Measurements from ENCODE around the gene SLC39A5. TPM values are rescaled to one million over a fixed set of nuclear protein-coding genes. Genes with fewer than 3 reads are reported as not detected.
"Not testable (repeated sequence)": the region's sequence is repeated elsewhere in the genome, so short reads cannot be mapped to it uniquely, and the experiment has no call there.

SLC39A5 gene
- not detected for total RNA-seq
- not detected for polyA plus RNA-seq
- total RNA-seq, result 0 to 0.36 (median 0.15) reads per million in 6 experiments

- peaks cover 0 to 9% (median 0%) of the 10 kb centered on the region in 3 donors for H3K36me3 Mint-ChIP-seq
- POLR2A ChIA-PET, result no interaction called here
- H3K27ac Mint-ChIP-seq, result peak within 1 kb of the TSS in 2 of 10 donors; percentile 56 to 76
- ATAC-seq, result no peak
- peaks cover 6 to 10% (median 7%) of the 10 kb centered on the region in 4 donors for H3K4me1 Mint-ChIP-seq
- H3K27me3 Mint-ChIP-seq, result no peaks in the 10 kb centered on the region
- H3K4me3 Mint-ChIP-seq, result no peak within 1 kb of the TSS
- H3K9me3 Mint-ChIP-seq, result no peaks in the 10 kb centered on the region
- no peak for DNase-seq
Observed at GRCh38 chr12:56229916-56230431, at the start of gene SLC39A5. SLC39A5 (plus strand) TSS chr12:56230051; CDS start chr12:56231275, 1,224 bp downstream.

- no peak for DNase-seq
- Mint-ChIP-seq H3K4me3 (peak overlapping the region in 3 of 10 donors; percentile 56 to 96 (median 93)), H3K9me3 (no peaks in the 10 kb centered on the region), H3K36me3 (peaks cover 0 to 47% (median 5%) of the 10 kb centered on the region in 3 donors), H3K4me1 (peaks cover 26 to 40% (median 33%) of the 10 kb centered on the region in 4 donors), H3K27ac (peak overlapping the region in 8 of 10 donors; percentile 40 to 95 (median 90)), H3K27me3 (peaks cover 0 to 3% (median 0%) of the 10 kb centered on the region in 5 donors)
- POLR2A ChIA-PET, result interaction anchor here (0.7 to 7.8 kb wide), 6 partner anchors 25 to 83 kb away, joined by 3 to 284 read pairs (median 40); partner anchors contain the start of genes ESYT1, MYL6, PA2G4 and RNF41
- ATAC-seq, result no peak
Observed at GRCh38 chr12:56186957-56187356, 42.9 kb upstream of the SLC39A5 start.

- POLR2A ChIA-PET, result interaction anchor here (0.5 to 7.8 kb wide), 12 partner anchors 19 to 1659 kb away, joined by 3 to 284 read pairs (median 13); partner anchors contain the start of genes ANKRD52, CNPY2, ESYT1 and MYL6
- H3K27me3 Mint-ChIP-seq, result peaks cover 0 to 3% (median 0%) of the 10 kb centered on the region in 5 donors
- ATAC-seq, result no peak
Observed at GRCh38 chr12:56188131-56188777, 41.6 kb upstream of the SLC39A5 start.

GRCh38 chr12:56188778-56189098 is 41.1 kb upstream of the SLC39A5 start:
- DNase-seq (peak in 3 of 10 donors; percentile 38 to 45 (median 41)), ATAC-seq (peak; percentile 18 to 20)
- H3K36me3 Mint-ChIP-seq, result peaks cover 0 to 32% (median 5%) of the 10 kb centered on the region in 3 donors
- H3K27me3 Mint-ChIP-seq, result peaks cover 0 to 3% (median 0%) of the 10 kb centered on the region in 5 donors
- H3K4me1 Mint-ChIP-seq, result peaks cover 37 to 51% (median 43%) of the 10 kb centered on the region in 4 donors
- POLR2A ChIA-PET, result interaction anchor here (1.1 to 7.8 kb wide), 15 partner anchors 19 to 499 kb away, joined by 3 to 284 read pairs (median 11); partner anchors contain the start of genes ANKRD52, CNPY2, ESYT1 and MYL6
- peak overlapping the region; percentile 89 to 96 (median 90) for H3K4me3 Mint-ChIP-seq
- peak overlapping the region; percentile 89 to 95 (median 92) for H3K27ac Mint-ChIP-seq
- no peaks in the 10 kb centered on the region for H3K9me3 Mint-ChIP-seq

More at GRCh38 chr12:56188131-56188777, 41.6 kb upstream of the SLC39A5 start:
- Mint-ChIP-seq H3K4me3 (peak overlapping the region; percentile 89 to 96 (median 90)), H3K36me3 (peaks cover 0 to 35% (median 5%) of the 10 kb centered on the region in 3 donors), H3K4me1 (peaks cover 34 to 48% (median 39%) of the 10 kb centered on the region in 4 donors), H3K27ac (peak overlapping the region; percentile 89 to 95 (median 92)), H3K9me3 (no peaks in the 10 kb centered on the region)
- no peak for DNase-seq

GRCh38 chr12:56189099-56189917 is 40.5 kb upstream of the SLC39A5 start, which contains the start of gene SMARCC2:
SMARCC2 (minus strand) TSS chr12:56189483; CDS start chr12:56189461, 22 bp downstream.
- Mint-ChIP-seq H3K4me3 (peak within 1 kb of the TSS; percentile 89 to 99 (median 96)), H3K4me1 (peaks cover 39 to 51% (median 43%) of the 10 kb centered on the region in 4 donors), H3K27me3 (peaks cover 0 to 3% (median 0%) of the 10 kb centered on the region in 5 donors), H3K36me3 (peaks cover 0 to 26% (median 5%) of the 10 kb centered on the region in 3 donors), H3K9me3 (no peaks in the 10 kb centered on the region), H3K27ac (peak within 1 kb of the TSS; percentile 97 to 100 (median 98))
- ATAC-seq, result peak; percentile 82 to 84
- peak; percentile 74 to 91 (median 82) for DNase-seq
- POLR2A ChIA-PET, result interaction anchor here (0.5 to 7.8 kb wide), 38 partner anchors 8 to 922 kb away, joined by 3 to 284 read pairs (median 5); partner anchors contain the start of genes ANKRD52, CNPY2, DNAJC14 and ESYT1

- ATAC-seq, result peak; percentile 41 to 45
- no peaks in the 10 kb centered on the region for H3K9me3 Mint-ChIP-seq
- peaks cover 39 to 51% (median 43%) of the 10 kb centered on the region in 4 donors for H3K4me1 Mint-ChIP-seq
- H3K27me3 Mint-ChIP-seq, result peaks cover 0 to 3% (median 0%) of the 10 kb centered on the region in 5 donors
- peak overlapping the region; percentile 88 to 99 (median 96) for H3K4me3 Mint-ChIP-seq
- DNase-seq, result peak; percentile 54 to 82 (median 74)
- POLR2A ChIA-PET, result interaction anchor here (0.5 to 7.8 kb wide), 41 partner anchors 9 to 921 kb away, joined by 3 to 284 read pairs (median 5); partner anchors contain the start of genes ANKRD52, CNPY2, DNAJC14 and ESYT1
- peak overlapping the region; percentile 97 to 100 (median 98) for H3K27ac Mint-ChIP-seq
- H3K36me3 Mint-ChIP-seq, result peaks cover 0 to 18% (median 4%) of the 10 kb centered on the region in 3 donors
Observed at GRCh38 chr12:56189918-56190694, 39.7 kb upstream of the SLC39A5 start.

- no peak for DNase-seq
- Mint-ChIP-seq H3K36me3 (peaks cover 0 to 12% (median 3%) of the 10 kb centered on the region in 3 donors), H3K9me3 (no peaks in the 10 kb centered on the region), H3K4me1 (peaks cover 38 to 51% (median 43%) of the 10 kb centered on the region in 4 donors), H3K4me3 (peak overlapping the region; percentile 88 to 99 (median 96)), H3K27me3 (peaks cover 0 to 3% (median 0%) of the 10 kb centered on the region in 5 donors), H3K27ac (peak overlapping the region; percentile 97 to 100 (median 98))
- ATAC-seq, result no peak
- POLR2A ChIA-PET, result interaction anchor here (0.5 to 7.8 kb wide), 9 partner anchors 11 to 387 kb away, joined by 4 to 284 read pairs (median 8); partner anchors contain the start of genes ANKRD52, ESYT1, RNF41 and RPL41
Observed at GRCh38 chr12:56190695-56191155, 39.1 kb upstream of the SLC39A5 start.

GRCh38 chr12:56192582-56192981 is 37.3 kb upstream of the SLC39A5 start:
- peaks cover 0 to 3% (median 0%) of the 10 kb centered on the region in 5 donors for H3K27me3 Mint-ChIP-seq
- POLR2A ChIA-PET, result interaction anchor here (0.5 to 7.8 kb wide), 5 partner anchors 29 to 1350 kb away, joined by 3 to 284 read pairs (median 8); partner anchors contain the start of genes CS, ESYT1, PA2G4 and RNF41
- peak overlapping the region in 8 of 10 donors; percentile 19 to 89 (median 82) for H3K27ac Mint-ChIP-seq
- peak overlapping the region in 6 of 10 donors; percentile 19 to 77 (median 35) for H3K4me3 Mint-ChIP-seq
- no peaks in the 10 kb centered on the region for H3K36me3 Mint-ChIP-seq
- no peaks in the 10 kb centered on the region for H3K9me3 Mint-ChIP-seq
- no peak for DNase-seq
- no peak for ATAC-seq
- H3K4me1 Mint-ChIP-seq, result peaks cover 27 to 38% (median 37%) of the 10 kb centered on the region in 4 donors

- Mint-ChIP-seq H3K9me3 (no peaks in the 10 kb centered on the region), H3K36me3 (no peaks in the 10 kb centered on the region), H3K4me1 (peaks cover 22 to 33% (median 32%) of the 10 kb centered on the region in 4 donors), H3K4me3 (peak overlapping the region in 6 of 10 donors; percentile 18 to 62 (median 30)), H3K27me3 (peaks cover 0 to 3% (median 0%) of the 10 kb centered on the region in 5 donors), H3K27ac (peak overlapping the region; percentile 11 to 89 (median 72))
- peak; percentile 42 to 88 (median 72) for DNase-seq
- POLR2A ChIA-PET, result interaction anchor here (1.7 to 7.8 kb wide), 3 partner anchors 29 to 107 kb away, joined by 8 to 284 read pairs (median 88); partner anchors contain the start of genes CS, ESYT1, RNF41 and RPL41
- ATAC-seq, result no peak
Observed at GRCh38 chr12:56193025-56193578, 36.7 kb upstream of the SLC39A5 start.

GRCh38 chr12:56196818-56197550 is 32.9 kb upstream of the SLC39A5 start:
- not testable (repeated sequence) for H3K9me3 Mint-ChIP-seq, H3K4me3 Mint-ChIP-seq, H3K36me3 Mint-ChIP-seq, ATAC-seq, H3K27me3 Mint-ChIP-seq, DNase-seq
- peak overlapping the region in 1 of 10 donors; percentile 46 for H3K27ac Mint-ChIP-seq
- POLR2A ChIA-PET, result interaction anchor here (1.8 kb wide), 1 partner anchor 25 kb away, joined by 9 read pairs; the partner anchor contains the start of gene RNF41
- H3K4me1 Mint-ChIP-seq, result peaks cover 8 to 16% (median 11%) of the 10 kb centered on the region in 4 donors

All from naive thymus-derived CD8-positive, alpha-beta T cell (primary cell).